Fibroblast of lung (primary cell): ENCODE data around the gene PCDH12. TPM values are rescaled to one million over a fixed set of nuclear protein-coding genes. Genes with fewer than 3 reads are reported as not detected.

ENCODE experiments used
- DNase-seq, 2 donors: peaks; one replicate each; pipeline versions ENCODE4 v3.0.0 to v3.0.0-alpha.2; 2010; ENCODE audit warnings: low read depth in 2 of 2
- H2AFZ ChIP-seq: 2 replicates; pipeline ENCODE4 v1.5.1; 2012; ENCODE audit warnings: low read length, control low read depth, inconsistent platforms
- H3K27ac ChIP-seq: 2 replicates; pipeline ENCODE4 v1.5.1; 2011; ENCODE audit warnings: low read length, control low read depth; ENCODE audit not compliant: insufficient read depth
- H3K27me3 ChIP-seq: 2 replicates; pipeline ENCODE4 v1.5.1; 2011; ENCODE audit warnings: mild to moderate bottlenecking, low read length; ENCODE audit not compliant: control insufficient read depth, insufficient read depth
- H3K36me3 ChIP-seq: 2 replicates; pipeline ENCODE4 v1.5.1; 2011; ENCODE audit warnings: low read length; ENCODE audit not compliant: control insufficient read depth, insufficient read depth
- H3K4me1 ChIP-seq: 2 replicates; pipeline ENCODE4 v1.5.1; 2011; ENCODE audit warnings: low read length; ENCODE audit not compliant: control insufficient read depth, insufficient read depth; ENCODE audit errors: extremely low read depth
- H3K4me2 ChIP-seq: 2 replicates; pipeline ENCODE4 v1.5.1; 2011; ENCODE audit warnings: low read length, control low read depth; ENCODE audit not compliant: insufficient read depth; ENCODE audit errors: extremely low read depth
- H3K4me3 ChIP-seq, 4 experiments: fragments of 200-600 bp in 1 of 4; sonication (generic) in 1 of 4; replicated peaks in 1 of 4; 2 replicates each; pipeline ENCODE4 v1.5.1; 2011 to 2016; ENCODE audit warnings: low read length in 4 of 4, low read depth in 3 of 4, mild to moderate bottlenecking in 3 of 4, control low read depth in 2 of 4, inconsistent platforms in 1 of 4, mixed read lengths in 1 of 4; ENCODE audit not compliant: insufficient read depth in 1 of 4; ENCODE audit errors: control extremely low read depth in 1 of 4
- H3K79me2 ChIP-seq: 2 replicates; pipeline ENCODE4 v1.5.1; 2012; ENCODE audit warnings: mild to moderate bottlenecking, low read length, inconsistent platforms; ENCODE audit not compliant: control insufficient read depth, insufficient read depth
- H3K9ac ChIP-seq: 2 replicates; pipeline ENCODE4 v1.5.1; 2011; ENCODE audit warnings: mild to moderate bottlenecking, low read length, control low read depth; ENCODE audit not compliant: insufficient read depth
- H3K9me3 ChIP-seq: 2 replicates; pipeline ENCODE4 v1.5.1; 2012; ENCODE audit warnings: low read depth, low read length; ENCODE audit not compliant: control insufficient read depth, insufficient read depth
- H4K20me1 ChIP-seq: 2 replicates; pipeline ENCODE4 v1.5.1; 2011; ENCODE audit warnings: low read length; ENCODE audit not compliant: control insufficient read depth, insufficient read depth; ENCODE audit errors: extremely low read depth
- CTCF ChIP-seq, 2 donors: IDR thresholded peaks in 1 of 2; conservative IDR thresholded peaks in 1 of 2; 1 replicate in 1 of 2; 2 replicates in 1 of 2; pipeline ENCODE4 v1.5.1; 2011 to 2012; ENCODE audit warnings: low read length in 2 of 2, control low read depth in 1 of 2, inconsistent platforms in 1 of 2, low read depth in 1 of 2, mild to moderate bottlenecking in 1 of 2
- EZH2 ChIP-seq: IDR thresholded peaks from 2 replicates; pipeline ENCODE4 v1.5.1; 2012; ENCODE audit warnings: low read length, control low read depth, mild to moderate bottlenecking; ENCODE audit errors: missing control alignments
- polyA plus RNA-seq, 2 donors: library from polyadenylated mRNA; depleted of rRNA in 1 of 2; stranded (reverse) in 1 of 2; unstranded in 1 of 2; fragments of >200 nt; gene quantifications; 2 replicates each; pipeline ENCODE4 v1.2.1, GENCODE V29; 2011 to 2012; ENCODE audit warnings: missing spikeins in 1 of 2
- total RNA-seq: library from RNA; depleted of rRNA; stranded (reverse); fragments of >200 nt; gene quantifications from 2 replicates; pipeline ENCODE4 v1.2.1, GENCODE V29; 2014

The PCDH12 gene
- total and polyA plus RNA-seq, 2 donors (not counting 1 experiment from before 2014, with no cell fraction given), result under 0.01 to 0.02 TPM

GRCh38 chr5:141898448-141899049 lies 59.5 kb downstream of the PCDH12 start:
- Histone ChIP-seq H4K20me1 (no peaks in the 10 kb centered on the region), H3K4me1 (no peaks in the 10 kb centered on the region), H3K9ac (no peak overlapping the region), H2AFZ (no peak overlapping the region), H3K4me3 (no peak overlapping the region), H3K9me3 (no peaks in the 10 kb centered on the region), H3K36me3 (no peaks in the 10 kb centered on the region), H3K4me2 (no peak overlapping the region), H3K79me2 (no peaks in the 10 kb centered on the region), H3K27me3 (peaks cover 11% of the 10 kb centered on the region), H3K27ac (no peak overlapping the region)
- DNase-seq, result no peak
- TF ChIP-seq EZH2 (no peak), CTCF (conservative IDR thresholded peaks at IDR 0.05 in 1 of 2, IDR thresholded peaks at IDR 0.05 in 1 of 2; ENCODE audit: low read depth in 1 of 2, low read length in 2 of 2) (no peak)

- Histone ChIP-seq H2AFZ (no peak overlapping the region), H3K27me3 (peaks cover 3% of the 10 kb centered on the region)
Measured at GRCh38 chr5:141897425-141897824, 60.6 kb downstream of the PCDH12 start.

More at GRCh38 chr5:141897425-141897824, 60.6 kb downstream of the PCDH12 start:
- H3K9me3 ChIP-seq, result no peaks in the 10 kb centered on the region
- TF ChIP-seq EZH2 (no peak), CTCF (conservative IDR thresholded peaks at IDR 0.05 in 1 of 2, IDR thresholded peaks at IDR 0.05 in 1 of 2; ENCODE audit: low read depth in 1 of 2, low read length in 2 of 2) (no peak)
- no peak overlapping the region for H3K4me3 ChIP-seq
- H3K9ac ChIP-seq, result no peak overlapping the region
- no peak for DNase-seq
- no peak overlapping the region for H3K4me2 ChIP-seq
- no peak overlapping the region for H3K27ac ChIP-seq
- no peaks in the 10 kb centered on the region for H4K20me1 ChIP-seq
- H3K36me3 ChIP-seq, result no peaks in the 10 kb centered on the region
- no peaks in the 10 kb centered on the region for H3K79me2 ChIP-seq
- H3K4me1 ChIP-seq, result no peaks in the 10 kb centered on the region

Other genes starting within 250 kb of the PCDH12 start
- gene PCDH1, start 79.8 kb downstream of the PCDH12 start, total RNA-seq, result 0.66 and 2.3 TPM in 2 replicates
- 0.09 and 1.6 TPM in 2 replicates for gene PCDH1, start 79.8 kb downstream of the PCDH12 start, polyA plus RNA-seq
- gene DELE1, start 34.3 kb downstream of the PCDH12 start, total RNA-seq, result 30.6 and 38.6 TPM in 2 replicates
- 34.0 and 40.5 TPM in 2 replicates for gene DELE1, start 34.3 kb downstream of the PCDH12 start, polyA plus RNA-seq
- 49.1 and 62.9 TPM in 2 replicates for gene RNF14, start 10.9 kb upstream of the PCDH12 start, total RNA-seq
- 53.1 and 65.3 TPM in 2 replicates for gene RNF14, start 10.9 kb upstream of the PCDH12 start, polyA plus RNA-seq
- gene GNPDA1, start 54.8 kb upstream of the PCDH12 start, total RNA-seq, result 64.2 and 97.8 TPM in 2 replicates
- gene GNPDA1, start 54.8 kb upstream of the PCDH12 start, polyA plus RNA-seq, result 30.0 and 40.6 TPM in 2 replicates
- gene NDFIP1, start 150.6 kb upstream of the PCDH12 start, total RNA-seq, result 50.8 and 67.4 TPM in 2 replicates
- gene NDFIP1, start 150.6 kb upstream of the PCDH12 start, polyA plus RNA-seq, result 42.5 and 55.8 TPM in 2 replicates